ENCODE measurements around the gene KLF15.

KLF15 gene

DNA sequence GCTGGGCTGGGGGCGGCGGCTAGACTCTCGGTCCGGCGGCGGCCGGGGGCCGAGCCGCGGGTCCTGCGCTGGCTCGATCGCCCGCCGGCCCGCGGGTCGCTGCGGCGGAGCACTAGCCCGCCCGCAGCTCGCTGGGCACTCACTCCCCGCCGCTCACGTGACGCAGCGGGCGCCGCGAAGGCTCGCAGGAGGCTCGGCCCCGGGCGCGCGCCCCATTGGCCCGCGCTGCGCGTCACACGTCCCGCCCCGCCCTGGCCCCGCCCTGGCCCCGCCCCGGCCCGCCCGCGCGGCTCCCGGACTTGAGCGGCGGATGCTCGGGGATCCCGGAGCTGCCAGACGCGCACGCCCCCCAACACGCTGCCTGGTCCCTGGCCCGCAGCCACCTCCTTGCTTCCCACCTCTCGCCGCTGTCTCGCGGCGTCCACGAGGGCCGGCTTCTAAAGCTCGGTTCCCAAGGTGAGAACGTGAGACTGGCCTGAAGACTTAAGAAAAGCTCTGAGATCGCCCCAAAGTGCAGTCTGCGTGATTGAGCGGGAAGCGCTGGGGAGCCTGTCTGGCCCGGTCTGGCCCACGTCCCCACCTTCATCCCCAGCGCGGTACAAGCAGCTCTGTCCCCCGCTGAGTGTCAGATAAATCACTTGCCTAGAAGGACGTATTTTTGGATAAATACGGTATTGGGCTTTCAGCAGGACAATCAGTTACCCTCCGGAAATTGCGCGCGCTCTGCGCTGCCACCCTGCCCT lies at the start of gene KLF15:
Gene KLF15 (minus strand): TSS at position 114 of the 743 bp plus-strand sequence. CDS start 4,486 bp downstream, outside the sequence.
- DNase-seq = peak; percentile 25 to 95 (median 85)

DNA sequence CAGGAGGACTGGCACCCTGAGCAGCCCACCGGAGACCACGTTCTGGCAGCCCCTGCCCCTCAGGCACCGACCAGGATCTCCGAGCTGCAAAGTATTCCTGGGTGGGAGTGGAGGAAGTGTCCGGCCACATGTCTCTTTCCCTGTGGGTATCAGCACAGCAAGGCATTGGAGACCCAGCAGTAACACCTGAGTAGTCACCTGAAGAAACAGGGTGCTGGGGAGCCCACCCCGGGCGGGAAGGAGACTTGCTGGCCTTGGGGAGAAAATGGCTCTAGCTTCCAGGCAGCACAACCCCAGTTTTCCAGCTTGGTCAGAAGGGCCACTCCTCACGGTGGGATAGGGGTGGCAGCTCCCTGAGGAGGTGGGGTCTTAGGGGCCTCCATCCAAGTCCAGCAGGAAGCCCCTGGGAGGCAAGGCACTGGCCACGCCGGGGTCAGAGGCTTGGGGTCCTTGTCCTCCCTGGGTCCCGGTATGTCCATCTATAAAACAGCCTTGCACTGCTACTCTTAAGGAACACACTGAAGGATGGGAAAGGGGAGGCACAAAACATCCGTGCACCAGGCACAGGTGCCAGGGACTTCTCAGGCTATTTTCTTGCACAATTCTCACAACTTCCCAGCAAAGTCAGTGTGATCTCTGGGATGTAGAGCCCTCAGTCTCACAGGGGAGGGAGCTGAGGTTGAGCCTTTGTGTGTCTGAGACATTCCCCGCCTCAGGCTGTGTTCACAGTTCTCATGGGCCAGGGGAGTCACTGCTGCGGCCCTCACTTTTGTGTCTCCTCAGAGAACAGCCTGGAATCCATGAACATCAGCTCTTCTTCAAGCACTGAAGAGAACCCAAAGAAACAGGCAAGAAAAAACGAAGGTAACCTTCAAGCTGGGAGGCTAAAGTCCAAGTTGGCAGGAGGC lies 49.4 kb upstream of the KLF15 start:
- no peak for DNase-seq

DNA sequence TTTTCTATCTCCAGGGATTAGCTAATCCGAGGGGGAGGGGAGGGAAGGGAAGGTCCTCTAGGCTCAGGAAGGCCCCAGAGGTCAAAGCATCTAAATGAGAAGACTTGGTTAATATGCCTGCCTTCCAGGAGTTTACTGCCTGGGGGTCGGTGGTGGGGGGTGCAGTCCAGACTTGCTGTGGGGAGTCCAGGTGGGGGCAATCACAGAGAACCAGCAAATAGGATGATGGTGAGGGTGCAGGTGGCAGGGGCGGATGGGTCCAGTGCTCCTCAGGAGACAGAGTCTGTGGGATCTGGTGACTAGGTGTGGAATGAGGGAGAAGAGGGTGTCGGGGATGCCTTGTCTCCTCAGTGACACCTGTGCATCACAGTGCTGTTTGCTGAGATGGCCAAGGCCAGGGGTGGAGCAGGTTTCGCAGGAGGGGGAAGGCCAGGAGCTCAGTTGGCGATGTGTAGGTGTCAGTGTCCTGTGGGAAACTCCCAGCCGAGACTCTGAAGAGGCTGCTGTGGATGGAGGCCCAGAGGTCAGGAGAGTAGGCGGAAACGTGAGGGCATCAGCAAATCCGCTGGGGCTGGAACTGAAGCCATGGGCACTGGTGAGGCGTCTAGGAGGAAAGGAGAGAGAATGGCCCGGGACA lies 45.6 kb upstream of the KLF15 start:
- DNase-seq = no peak

DNA sequence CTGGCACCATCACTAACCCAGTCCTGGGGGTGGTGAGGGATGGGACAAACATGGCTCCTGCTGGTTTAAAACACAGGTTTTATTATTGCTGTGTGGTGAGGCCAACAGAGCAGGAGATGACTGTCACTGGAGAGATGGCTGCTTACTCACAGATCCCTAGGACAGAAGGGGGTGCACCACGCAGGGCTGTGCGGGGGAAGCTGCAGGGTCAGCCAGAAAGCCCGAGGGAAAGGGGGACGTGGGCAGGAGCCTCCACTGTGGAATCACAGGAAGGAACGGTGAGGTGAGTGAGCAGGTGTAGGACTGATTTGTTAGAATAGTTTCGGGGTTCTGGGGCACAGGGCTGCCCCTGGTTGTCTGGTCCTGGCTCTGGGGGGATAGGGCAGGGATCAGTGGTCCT lies 45.0 kb upstream of the KLF15 start:
- no peak for DNase-seq

DNA sequence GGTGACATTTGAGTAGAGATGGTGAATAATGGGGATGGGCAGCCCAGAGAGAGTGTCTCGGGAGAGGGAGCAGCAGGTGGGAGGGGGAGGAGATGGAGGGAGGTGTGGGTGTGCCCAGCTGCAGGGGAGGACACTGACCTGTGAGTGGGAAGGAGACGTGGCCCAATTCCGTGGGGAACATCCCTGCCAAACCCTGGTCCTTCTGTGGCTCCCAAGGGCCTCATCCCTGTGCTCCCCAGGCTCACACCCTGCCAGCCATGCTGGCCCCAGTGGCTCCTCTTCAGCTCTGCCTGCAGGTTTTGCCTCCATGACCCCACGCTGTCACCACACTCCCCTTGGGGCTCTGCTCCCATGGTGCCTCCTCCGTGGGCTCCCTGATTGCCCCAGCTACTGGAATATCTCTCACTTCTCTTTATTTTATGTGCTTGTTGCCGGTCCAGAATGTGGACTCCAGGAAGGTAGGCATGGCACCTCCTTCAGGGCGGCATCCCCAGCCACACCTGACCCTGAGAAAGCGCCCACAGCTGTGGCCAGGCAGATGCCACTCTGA lies 44.5 kb upstream of the KLF15 start:
- DNase-seq = no peak

DNA sequence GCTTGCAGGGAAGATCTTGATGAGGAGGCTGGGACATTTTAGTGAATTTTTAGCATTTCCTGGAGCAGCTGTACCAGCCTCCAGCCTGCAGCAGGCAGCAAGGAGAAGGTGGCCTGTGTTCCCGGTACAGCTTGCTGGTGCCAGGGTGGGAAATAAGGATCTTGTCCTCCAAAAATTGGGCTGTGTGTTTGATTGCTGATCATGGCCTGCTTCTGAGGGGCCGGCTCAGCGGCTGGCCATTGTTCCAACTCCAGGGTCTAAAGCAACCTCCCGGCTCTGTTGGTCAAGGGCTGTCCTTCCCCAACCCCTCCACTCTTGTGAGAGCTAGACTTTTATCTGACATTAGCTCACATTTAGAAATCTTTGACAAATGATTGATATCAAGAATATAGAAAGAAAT lies 42.5 kb upstream of the KLF15 start:
- DNase-seq = no peak

DNA sequence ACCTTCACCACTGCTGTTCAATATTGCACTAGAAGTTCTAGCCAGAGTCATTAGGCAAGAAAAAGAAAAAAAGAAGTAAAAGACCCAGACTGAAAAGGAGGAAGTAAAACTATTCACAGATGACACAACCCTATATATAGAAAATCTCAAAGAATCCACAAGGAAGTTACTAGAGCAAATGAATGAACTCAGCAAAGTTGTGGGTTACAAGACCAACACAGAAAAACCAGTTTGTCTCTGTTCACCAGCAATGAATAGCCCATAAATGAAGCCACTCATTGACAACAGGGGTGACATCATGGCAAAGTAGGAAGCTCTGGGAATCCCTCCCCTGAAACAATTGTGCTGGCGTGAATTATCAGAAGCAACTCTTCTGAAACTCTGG lies 42.1 kb upstream of the KLF15 start:
- DNase-seq = no peak

DNA sequence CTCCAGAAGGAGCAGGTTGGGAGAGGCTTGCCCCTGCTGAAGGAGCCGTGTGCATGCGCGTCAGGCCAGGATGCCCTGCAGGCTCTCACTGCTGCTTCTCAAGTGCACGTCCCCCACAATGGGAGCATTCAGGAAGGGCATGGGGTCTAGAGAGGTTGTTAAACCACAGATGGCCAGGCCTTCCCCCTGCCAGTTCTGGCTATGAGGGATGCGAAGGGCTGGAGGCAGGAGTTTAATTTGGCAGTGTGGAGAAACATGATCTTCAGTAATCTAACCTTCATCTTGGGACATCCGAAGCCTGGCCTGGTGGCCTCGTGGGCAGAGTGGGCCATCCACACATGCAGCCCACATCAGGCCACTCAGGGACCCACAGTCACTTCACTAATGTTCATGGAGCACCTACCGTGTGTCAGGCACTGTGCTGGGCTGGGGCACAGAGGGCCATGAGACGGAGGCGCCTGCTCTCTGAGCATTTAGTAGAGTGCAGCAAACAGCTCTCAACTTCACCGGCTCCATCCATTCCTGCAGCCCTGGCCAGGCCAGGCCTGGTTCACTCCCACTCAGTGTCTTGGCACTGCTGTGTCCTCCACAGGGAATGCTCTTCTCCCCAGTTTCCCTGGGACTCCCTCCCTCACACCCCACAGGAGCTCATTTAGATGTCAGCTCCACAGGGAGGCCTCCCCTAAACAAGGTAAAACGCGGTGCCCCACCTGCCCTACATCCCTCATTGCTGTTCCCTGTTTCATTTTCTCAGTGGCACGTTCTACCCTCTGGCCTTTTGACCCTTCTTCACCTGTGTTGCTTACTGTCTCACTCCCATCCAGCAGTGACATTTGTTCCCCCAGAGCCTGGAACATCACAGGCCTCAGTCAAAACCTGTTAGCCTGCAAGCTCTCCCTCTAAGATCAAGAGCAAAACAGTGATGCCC lies 41.5 kb upstream of the KLF15 start:
- DNase-seq = no peak

DNA sequence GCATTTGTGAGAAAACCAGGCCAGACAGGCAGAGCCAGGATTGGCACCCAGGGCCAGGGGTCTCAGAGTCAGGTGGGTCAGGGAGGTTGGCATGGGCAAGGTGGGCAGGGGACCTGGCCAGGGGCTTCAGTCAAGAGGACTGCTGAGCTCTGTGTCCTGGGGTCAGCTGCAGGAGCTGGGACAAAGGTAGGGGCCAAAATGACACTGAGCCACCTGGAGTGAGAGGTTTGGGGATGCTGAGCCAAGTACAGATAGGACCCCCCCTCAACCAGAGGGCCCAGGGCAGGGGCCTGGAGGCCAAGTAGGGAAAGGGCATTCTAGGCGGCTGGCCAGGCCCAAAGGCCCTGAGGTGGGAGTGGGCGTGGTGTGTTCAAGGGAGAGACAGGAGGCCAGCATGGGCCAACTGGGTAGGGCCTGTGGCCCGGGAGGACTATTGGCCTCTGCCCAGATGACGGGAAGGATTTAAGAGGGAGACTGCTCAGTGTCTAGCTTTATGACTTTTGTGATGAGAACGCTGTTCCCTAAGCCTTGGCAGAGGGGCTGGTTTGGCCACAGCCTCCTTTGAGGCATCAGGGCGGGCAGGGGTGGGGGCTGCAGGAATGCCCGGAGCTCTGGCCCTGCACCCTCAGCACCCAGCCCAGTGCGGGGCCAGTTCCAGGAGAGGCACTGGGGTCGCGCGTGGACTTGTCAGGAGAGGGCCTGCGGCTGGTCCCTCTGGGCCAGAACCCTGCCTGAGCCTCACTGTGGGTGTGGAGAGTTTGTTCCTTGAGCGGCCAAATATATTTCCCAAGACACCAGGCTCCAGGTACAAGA lies 40.6 kb upstream of the KLF15 start:
- no peak for DNase-seq

DNA sequence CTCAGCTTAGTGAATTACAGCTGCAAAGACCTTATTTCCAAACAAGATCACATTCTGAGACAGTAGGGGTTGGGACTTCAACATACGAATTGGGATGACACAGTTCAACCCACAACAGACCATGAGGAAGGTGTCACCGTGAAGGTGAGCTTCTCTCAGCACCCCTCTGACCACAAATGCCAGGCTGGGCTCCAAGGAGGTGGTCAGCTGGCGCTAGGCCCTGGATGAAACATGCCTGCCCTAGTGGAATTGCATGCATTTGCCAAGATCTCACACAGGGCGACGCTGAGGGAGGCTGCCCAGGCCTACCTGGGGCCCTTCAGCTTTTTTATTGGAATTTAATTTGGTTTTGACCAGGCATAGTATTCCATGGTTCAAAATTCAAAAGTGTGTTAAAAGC lies 39.3 kb upstream of the KLF15 start:
- no peak for DNase-seq

DNA sequence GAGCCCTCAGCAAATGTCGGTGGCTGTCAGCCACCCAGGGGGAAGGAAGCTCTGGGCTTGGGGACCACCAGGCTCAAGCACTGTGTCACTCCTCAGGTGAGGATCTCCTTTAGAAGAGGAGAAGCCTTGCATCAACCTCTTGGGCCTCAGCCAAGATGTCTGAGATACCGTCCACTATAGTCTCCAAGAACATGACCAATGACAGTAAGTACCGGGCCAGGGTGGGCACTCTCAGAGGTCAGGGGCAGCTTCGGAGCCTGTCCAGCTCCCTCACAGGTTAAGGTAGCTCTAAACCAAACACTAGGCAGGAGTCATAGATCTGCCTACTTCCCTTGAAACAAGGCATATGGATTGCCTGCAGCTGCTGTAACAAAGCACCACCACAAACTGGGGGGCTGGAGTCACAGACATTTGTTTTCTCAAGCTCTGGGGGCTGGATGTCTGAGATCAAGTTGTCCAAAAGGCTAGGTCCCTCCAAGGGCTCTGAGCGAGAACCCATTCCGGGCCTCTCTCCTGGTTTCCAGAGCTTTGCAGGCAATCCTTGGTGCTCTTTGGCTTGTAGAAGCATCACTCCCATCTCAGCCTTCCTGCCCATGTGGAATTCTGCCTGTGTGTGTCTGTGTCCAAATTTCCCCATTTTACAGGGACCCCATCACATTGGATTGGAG lies 38.8 kb upstream of the KLF15 start:
- no peak for DNase-seq

DNA sequence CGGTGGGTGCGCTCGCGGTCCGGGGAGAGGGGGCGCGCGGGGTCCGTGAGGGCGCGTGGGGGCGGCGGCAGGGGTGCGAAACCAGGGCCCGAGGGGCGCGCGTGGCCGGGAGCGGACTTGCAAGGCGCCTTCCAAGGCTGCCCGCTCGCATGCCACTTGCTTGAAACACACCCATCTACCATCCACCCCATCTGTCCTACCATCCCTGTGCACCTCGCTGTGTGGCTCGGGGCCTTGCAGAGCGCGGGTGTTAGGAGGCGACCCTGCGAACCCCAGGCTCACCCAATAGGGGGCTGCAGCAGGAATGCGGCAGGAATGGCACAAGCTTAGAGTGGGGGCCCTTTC lies 37.7 kb upstream of the KLF15 start:
- DNase-seq = no peak

DNA sequence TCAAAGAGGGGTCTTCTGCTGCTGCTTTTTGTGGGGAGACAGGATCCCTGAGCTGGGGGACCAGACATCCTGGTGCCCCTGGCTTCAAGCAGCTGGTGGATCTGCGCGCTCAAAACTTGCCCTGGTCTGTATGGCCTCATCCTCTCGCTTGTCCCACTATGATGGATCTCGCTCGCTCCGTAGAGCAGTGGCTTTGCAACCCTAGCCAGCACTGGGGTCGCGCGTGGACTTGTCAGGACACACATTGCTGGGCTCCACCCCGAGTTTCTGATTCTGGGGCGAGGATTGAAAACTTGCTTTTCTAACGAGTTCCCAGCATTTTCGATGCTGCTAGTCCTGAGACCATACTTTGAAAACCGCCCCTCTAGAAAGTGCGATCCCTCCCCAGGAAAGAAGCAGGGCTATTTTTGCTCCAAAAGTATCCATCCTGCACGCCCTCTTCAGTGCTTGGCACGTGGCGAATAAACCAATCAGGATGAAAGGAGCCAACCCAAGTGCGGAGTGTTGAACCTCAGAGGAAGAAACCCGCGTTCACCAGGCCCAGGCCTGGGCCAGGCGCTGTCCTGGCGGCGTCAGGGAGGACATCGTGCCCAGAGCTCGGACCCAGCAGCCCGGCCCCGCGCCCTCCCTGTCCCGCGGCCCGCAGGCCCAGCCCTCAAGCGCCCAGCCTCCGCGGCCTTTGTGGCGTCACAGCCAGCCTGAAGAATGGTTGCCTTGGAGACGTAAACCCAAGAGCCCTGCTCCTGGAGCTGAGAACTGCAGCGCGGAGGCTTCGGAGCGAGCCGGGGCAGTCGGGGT lies 37.2 kb upstream of the KLF15 start, which contains the start of gene CFAP100:
Gene CFAP100 (plus strand): TSS at position 731 of the 798 bp plus-strand sequence. CDS start 1,092 bp downstream, outside the sequence.
- DNase-seq = peak in 8 of 14 donors; percentile 11 to 63 (median 24)

DNA sequence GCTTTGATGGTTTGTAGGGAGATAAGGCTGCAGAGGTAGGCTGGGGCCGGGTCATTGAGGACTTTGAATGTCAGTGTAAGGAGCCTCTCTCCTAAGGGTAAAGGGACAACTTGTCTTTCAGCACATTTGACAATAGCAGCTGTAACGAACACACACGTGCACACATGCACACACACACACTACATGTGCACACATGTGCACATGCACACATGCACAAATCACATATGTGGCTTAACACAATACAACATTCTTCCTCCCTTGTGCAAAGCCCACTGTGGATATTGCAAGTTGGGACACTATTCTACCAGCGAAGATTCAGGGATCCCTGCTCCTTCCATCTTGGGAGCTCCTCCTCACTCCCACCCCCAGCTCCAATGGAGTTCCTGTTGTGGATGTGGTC lies 36.4 kb upstream of the KLF15 start:
- no peak for DNase-seq

DNA sequence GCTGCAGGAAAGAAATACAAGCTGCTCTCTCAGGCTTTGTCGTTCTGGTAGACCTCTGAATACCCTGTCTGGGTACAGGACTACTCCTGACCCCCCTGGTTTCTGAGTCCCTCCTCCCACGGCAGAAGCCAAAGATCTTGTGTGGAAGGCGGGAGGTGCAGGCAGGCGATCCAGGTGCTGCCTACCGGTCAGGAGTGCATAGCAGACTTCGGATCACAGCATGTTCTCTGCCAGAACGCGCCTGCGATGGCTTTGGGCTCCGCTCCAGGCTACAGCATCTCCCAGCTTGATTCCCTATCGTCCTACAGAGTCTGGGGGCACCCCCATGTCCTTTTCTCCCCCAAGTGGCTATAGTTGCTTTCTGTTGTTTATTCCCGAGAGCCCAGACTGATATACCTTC lies 35.0 kb upstream of the KLF15 start:
- DNase-seq = no peak

DNA sequence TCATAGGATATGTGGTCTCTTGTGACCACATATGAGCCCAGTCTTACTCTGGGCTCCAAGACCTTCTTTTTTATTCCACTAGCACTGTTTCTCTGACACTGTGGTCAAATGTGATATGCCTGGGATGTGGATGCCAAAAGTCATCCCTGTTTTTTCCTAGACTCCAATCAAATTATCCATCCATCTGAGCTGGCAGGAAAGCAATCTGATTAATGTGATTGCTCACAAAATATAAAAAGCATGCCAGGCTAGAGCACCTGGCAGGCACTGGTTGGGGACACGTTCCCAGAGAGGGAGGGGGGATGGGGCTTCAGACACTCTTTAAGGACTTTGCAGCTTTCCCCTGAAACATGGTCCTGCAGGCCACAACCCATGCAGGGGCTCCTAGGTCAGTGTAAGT lies 34.4 kb upstream of the KLF15 start:
- DNase-seq = no peak

DNA sequence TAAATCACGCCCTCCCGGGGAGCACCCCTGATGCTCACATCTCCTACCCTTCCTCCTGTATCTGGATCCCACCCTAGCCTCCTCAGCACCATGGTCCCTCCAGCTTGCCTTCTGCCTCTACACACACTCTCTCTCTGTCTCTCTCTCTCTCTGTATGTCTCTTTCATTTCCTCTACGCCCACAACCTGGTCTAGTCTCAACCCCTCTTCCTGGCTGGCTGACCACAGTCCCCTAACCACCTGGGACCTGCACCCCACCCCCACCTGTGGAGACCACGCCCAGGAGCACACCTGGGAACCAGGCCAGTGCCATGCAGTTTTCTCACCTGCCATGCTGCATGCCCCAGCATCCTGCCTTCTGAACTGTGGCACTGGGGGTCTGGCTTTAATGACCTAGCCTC lies 33.5 kb upstream of the KLF15 start:
- DNase-seq = no peak

DNA sequence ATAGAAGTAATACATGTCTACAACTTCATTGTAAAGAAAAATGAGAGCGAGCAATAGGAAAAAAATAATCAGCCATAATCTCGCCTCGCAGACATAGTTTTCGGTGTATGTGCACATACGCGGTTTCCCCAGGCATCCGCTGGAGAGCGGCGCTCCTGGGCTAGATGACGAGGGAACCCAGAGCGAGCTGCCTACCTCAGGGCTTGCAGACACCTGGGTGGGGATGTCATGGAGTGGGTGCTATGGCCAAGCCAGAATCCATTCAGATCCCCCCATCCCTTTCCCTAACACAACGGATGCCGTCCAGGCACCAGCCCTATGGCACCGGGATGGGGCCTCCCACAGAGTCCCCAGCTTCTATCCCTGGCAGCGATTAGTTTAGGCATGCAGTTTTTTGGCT lies 33.0 kb upstream of the KLF15 start:
- DNase-seq = no peak

DNA sequence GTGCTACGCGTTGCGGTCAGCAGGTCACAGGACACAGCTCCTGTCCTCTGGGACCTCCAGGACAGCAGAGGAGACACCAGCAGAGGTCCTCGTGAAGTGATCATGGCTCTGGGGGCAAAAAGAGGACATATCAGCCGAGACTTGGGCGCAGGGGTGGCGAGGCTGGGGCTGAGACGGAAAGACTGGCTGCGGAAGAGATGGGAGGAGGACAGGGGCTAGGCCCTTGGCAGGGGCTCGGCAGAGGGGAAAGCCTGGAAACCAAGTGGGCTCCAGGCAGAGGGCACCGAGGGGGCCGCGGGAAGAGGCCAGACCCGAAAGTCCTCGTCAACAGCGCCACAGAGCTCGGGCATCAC lies 32.6 kb upstream of the KLF15 start:
- DNase-seq = no peak

All from C1 segment of cervical spinal cord (tissue), 14 donors.